Muscle layer of duodenum (tissue), 2 donors: ENCODE data around the gene KRTAP10-3.

Experiments used
- H3K27ac ChIP-seq: one replicate; pipeline ENCODE4 v1.7.0; 2013; ENCODE audit warnings: mild to moderate bottlenecking, low read length
- H3K27me3 ChIP-seq: one replicate; pipeline ENCODE4 v1.7.0; 2013; ENCODE audit warnings: low read depth, mild to moderate bottlenecking, control low read depth, low read length
- H3K36me3 ChIP-seq, 2 donors: one replicate each; pipeline ENCODE4 v1.7.0; 2013; ENCODE audit warnings: low read length in 2 of 2, control low read depth in 1 of 2, mild to moderate bottlenecking in 1 of 2; ENCODE audit not compliant: insufficient read depth in 2 of 2, control insufficient read depth in 1 of 2
- H3K4me1 ChIP-seq, 2 donors: one replicate each; pipeline ENCODE4 v1.7.0; 2013; ENCODE audit warnings: low read length in 2 of 2, mild to moderate bottlenecking in 2 of 2, control low read depth in 1 of 2, moderate library complexity in 1 of 2; ENCODE audit not compliant: insufficient read depth in 2 of 2, control insufficient read depth in 1 of 2
- H3K4me3 ChIP-seq, 2 donors: one replicate each; pipeline ENCODE4 v1.7.0; 2013; ENCODE audit warnings: low read length in 2 of 2, low read depth in 1 of 2, mild to moderate bottlenecking in 1 of 2
- H3K9me3 ChIP-seq, 2 donors: one replicate each; pipeline ENCODE4 v1.7.0; 2013; ENCODE audit warnings: low read length in 2 of 2, control low read depth in 1 of 2, mild to moderate bottlenecking in 1 of 2; ENCODE audit not compliant: control insufficient read depth in 1 of 2
- donor health status: healthy.

KRTAP10-3 gene

DNA sequence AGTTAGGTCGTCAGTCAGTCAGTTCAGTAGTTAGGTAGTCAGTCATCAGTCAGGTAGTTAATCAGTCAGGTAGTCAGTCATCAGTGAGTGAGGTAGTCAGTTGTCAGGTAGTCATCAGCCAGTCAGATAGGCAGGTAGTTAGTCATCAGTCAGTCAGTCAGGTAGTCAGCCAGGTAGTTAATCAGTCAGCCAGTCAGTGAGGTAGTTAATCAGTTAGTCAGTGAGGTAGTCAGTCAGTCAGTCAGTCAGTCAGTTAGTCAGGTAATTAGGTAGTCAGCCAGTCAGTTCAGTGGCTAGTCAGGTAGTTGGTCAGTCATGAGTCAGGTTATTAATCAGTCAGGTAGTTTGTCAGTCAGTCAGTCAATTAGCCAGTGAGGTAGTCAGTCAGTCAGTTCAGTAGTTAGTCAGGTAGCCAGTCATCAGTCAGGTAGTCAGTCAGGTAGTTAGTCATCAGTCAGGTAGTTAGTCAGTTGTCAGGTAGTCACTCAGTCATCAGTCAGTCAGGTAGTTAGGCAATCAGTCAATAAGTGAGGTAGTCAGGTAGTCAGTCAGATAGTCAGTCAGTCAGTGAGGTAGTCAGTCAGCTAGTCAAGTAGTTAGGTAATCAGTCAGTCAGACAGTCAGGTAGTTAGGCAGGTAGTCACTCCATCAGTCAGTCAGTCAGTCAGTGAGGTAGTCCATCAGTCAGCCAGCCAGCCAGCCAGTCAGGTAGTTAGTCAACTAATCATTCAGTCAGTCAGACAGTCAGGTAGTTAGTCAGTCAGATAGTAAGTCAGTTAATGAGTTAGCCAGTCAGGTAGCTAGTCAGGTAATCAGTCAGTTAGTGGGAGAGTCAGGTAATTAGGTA lies 34.8 kb downstream of the KRTAP10-3 start:
- Histone ChIP-seq H3K4me3 (no peak overlapping the region), H3K9me3 (no peaks in the 10 kb centered on the region), H3K27ac (no peak overlapping the region), H3K27me3 (no peaks in the 10 kb centered on the region), H3K36me3 (no peaks in the 10 kb centered on the region), H3K4me1 (no peaks in the 10 kb centered on the region)

DNA sequence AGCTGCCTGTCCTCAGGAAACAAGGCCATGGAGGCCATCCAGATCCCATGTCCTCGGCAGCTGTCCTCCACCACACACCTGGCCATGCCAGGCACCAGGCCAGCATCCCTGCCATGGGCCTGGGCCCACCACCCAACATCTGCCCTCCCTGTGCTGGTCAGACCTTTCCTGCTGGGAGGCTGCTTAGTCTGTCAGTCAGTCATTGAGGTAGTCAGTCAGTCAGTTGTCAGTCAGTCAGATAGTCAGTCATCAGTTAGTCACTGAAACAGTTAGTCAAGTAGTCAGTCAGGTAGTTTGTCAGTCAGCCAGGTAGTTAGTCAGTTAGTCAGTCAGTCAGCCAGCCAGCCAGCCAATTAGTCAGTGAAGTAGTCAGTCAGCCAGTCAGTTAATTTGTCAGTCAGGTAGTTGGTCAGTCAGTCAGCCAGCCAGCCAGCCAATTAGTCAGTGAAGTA lies 35.8 kb downstream of the KRTAP10-3 start:
- Histone ChIP-seq H3K9me3 (no peaks in the 10 kb centered on the region), H3K4me1 (no peaks in the 10 kb centered on the region), H3K4me3 (no peak overlapping the region), H3K36me3 (no peaks in the 10 kb centered on the region), H3K27ac (no peak overlapping the region), H3K27me3 (no peaks in the 10 kb centered on the region)

DNA sequence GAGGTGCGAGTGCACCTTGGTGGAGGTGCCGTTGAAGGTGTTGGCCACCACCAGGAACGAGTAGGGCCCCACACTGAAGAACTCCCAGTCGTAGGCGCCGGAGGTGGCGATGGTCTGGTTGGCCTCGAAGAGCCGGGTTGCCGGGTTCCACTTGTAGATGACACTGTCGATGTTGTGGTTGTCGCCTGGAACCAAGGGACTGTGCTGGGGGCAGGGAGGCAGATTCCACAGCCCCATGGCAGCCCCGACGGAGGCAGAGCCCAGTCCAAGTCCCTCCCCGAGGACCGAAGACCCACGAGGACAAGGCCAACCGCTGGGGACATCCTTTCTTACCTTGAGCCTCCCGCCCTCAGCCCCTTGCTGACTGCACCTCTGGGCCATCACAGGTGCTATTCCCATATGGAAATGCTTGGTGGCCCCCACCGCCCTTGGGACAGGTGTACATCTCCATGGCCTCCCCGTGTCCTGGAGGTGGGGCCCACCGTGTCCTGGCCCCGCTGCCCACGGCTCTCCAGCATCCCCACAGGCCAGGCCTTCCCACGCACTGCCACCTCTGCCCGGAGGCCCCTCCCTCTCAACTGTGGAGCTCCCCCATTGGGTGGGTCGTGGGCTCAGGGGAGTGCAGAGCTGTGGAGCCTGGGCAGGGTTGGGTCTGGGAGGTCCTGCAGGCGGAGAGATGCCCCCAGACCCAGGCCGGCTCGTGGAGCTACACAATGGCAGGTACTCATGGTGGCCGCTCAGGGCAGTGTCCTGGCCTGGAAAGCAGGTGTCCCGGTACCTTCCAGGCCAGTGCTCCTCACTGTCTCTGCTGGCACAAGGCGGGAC lies 36.5 kb downstream of the KRTAP10-3 start:
- no peaks in the 10 kb centered on the region for H3K9me3 ChIP-seq
- no peaks in the 10 kb centered on the region for H3K27me3 ChIP-seq
- no peak overlapping the region for H3K4me3 ChIP-seq
- no peak overlapping the region for H3K27ac ChIP-seq
- no peaks in the 10 kb centered on the region for H3K36me3 ChIP-seq
- H3K4me1 ChIP-seq: no peaks in the 10 kb centered on the region

DNA sequence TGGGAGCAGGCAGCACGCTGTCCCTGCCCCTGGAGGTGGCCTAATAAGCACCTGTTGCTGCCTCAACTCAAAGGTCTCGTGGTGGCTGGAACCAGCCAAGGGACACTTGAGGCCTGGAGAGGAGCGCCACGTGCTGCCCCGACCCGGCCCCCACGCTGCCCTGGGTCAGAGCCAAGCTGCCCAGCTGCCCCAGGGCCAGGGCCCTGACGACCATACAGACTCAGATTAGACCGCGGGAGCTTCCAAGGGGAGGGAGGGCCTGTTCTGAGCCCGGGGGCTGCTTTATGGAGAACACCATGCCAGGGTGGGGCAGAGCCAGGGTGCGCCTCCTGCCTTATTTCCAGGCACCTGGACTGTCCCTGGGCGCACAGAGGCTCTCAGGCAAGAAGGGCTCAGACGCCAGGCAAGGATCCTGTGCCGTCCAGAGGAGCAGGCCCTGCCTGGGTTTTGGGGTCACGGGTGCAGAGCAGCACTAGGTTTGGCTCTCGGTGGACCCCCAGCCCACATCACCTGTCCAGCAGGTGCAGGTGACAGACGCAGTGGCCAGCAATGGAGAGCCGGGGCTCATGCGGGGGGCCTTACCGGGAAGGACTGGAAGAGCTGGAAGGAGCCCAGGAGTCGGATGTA lies 37.2 kb downstream of the KRTAP10-3 start:
- no peaks in the 10 kb centered on the region for H3K36me3 ChIP-seq
- no peaks in the 10 kb centered on the region for H3K27me3 ChIP-seq
- H3K4me1 ChIP-seq: no peaks in the 10 kb centered on the region
- no peak overlapping the region for H3K4me3 ChIP-seq
- no peaks in the 10 kb centered on the region for H3K9me3 ChIP-seq
- H3K27ac ChIP-seq: no peak overlapping the region

DNA sequence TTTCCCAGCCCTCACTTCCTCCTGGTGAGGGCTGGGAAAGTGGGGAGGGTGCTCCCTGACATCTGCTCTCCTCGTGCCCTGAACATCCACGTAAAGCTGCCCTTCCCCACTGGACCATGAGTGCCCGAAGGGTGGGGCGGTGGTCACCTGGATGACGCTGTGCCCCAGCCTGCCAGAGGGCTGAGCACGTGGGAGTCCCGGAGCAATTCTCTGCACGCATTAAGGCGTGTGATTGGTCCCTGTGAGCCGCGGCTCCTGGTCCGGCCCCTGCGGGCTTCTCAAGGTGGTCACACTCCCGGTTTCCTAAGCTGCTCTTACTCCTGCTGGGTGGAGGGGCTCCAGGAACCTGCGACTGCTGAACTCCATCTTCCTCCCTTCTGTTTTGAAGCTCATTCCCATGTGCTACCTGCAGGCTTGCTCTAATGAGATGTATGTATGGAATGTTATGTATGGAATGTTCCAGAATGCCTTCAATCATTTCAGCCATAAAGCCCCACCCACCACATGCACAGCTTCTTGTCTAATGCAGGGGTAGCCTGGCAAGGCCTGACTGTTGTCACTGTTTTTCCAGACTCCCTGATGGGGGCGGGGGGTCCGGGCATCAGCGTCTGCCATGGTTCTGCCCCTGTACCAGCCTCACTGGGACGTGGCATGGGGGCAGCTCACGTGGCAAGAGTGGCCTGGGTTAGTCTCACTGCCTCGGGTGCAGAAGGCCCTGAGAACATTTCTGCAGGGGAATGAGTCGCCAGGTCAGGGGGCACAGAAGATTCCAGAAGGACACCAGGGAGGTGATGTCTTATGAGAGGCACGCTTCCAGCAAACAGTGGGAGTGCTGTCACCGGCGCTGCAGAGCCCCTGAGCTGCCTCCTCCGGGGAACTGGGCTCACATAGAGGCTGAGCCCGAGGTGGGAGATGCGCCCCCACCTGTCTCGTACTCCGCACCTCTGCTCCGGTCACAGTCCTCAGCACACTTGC lies 38.0 kb downstream of the KRTAP10-3 start:
- Histone ChIP-seq H3K4me1 (no peaks in the 10 kb centered on the region), H3K4me3 (no peak overlapping the region), H3K27me3 (no peaks in the 10 kb centered on the region), H3K9me3 (no peaks in the 10 kb centered on the region), H3K36me3 (no peaks in the 10 kb centered on the region), H3K27ac (no peak overlapping the region)

- Histone ChIP-seq H3K9me3 (no peaks in the 10 kb centered on the region), H3K27me3 (no peaks in the 10 kb centered on the region), H3K4me3 (no peak overlapping the region), H3K4me1 (no peaks in the 10 kb centered on the region), H3K27ac (no peak overlapping the region), H3K36me3 (no peaks in the 10 kb centered on the region)
Observed at GRCh38 chr21:44519346-44520325, 39.0 kb downstream of the KRTAP10-3 start.

- Histone ChIP-seq H3K4me3 (no peak overlapping the region), H3K9me3 (no peaks in the 10 kb centered on the region), H3K27me3 (no peaks in the 10 kb centered on the region), H3K36me3 (no peaks in the 10 kb centered on the region), H3K27ac (no peak overlapping the region), H3K4me1 (no peaks in the 10 kb centered on the region)
Observed at GRCh38 chr21:44518686-44519085, 39.9 kb downstream of the KRTAP10-3 start.

DNA sequence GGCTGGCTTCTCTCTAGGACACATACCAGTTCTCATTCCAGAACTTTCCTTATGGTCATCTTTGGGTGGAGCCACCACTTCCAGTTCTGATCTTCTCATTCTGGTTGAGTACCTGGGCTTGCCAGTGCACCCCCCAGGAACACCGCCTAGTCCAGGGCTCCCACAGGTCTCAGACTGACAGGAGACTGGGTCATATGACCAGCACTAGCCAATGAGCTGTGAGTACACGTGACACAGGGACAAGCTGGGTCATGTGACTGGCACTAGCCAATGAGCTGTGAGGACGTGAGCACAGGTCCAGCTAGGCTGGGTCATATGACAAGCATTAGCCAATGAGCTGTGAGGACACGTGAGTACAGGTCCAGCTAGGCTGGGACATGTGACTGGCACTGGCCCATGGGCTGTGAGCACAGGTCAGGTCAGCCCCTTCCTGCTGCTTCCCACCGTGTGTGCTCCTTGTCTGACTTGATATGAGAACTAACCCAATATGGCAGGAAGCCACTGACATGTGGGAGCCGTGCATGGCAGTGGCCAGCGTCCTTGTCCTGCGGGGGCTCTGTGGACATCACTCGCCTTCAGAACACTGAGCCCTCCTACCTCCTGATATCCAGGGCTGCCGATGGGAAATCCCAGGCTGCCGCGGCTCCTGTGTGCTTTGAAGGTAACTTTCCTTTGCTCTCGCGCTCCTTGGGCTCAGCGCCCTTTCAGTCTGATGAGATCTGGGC lies 41.3 kb downstream of the KRTAP10-3 start:
- Histone ChIP-seq H3K36me3 (no peaks in the 10 kb centered on the region), H3K4me3 (no peak overlapping the region)

GRCh38 chr21:44516828-44517174 lies 41.8 kb downstream of the KRTAP10-3 start:
- Histone ChIP-seq H3K4me1 (no peaks in the 10 kb centered on the region), H3K27ac (no peak overlapping the region), H3K36me3 (no peaks in the 10 kb centered on the region), H3K9me3 (no peaks in the 10 kb centered on the region), H3K4me3 (no peak overlapping the region), H3K27me3 (no peaks in the 10 kb centered on the region)

More for the DNA sequence above, 41.3 kb downstream of the KRTAP10-3 start:
- Histone ChIP-seq H3K4me1 (no peaks in the 10 kb centered on the region), H3K9me3 (no peaks in the 10 kb centered on the region), H3K27me3 (no peaks in the 10 kb centered on the region), H3K27ac (no peak overlapping the region)
